ENCODE measurements around the gene CCP110.

The CCP110 gene

GRCh38 chr16:19507867-19508266 is 15.9 kb upstream of the CCP110 start:
- in situ Hi-C loops (cut with HindIII; ENCODE audit: low sequenced_read_pairs), result loop anchor here (25.0 kb wide), 1 partner anchor 121 kb away; no protein-coding TSS in a partner anchor

DNA sequence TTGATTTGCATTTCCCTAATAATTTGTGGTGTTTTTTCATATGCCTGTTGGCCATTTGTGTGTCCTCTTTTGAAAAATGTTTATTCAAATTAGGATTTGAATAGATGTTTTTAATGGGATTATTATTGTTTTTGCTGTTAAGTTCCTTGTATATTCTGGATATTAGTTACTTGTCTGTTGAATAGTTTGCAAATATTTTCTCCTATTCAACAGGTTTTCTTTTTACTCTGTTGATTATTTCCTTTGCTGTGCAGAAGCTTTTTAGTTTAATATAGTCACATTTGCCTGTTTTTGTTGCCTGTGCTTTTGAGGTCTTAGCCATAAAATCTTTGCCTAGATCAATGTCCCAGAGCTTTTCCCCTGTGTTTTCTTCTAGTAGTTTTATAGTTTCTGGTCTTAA is 11.4 kb upstream of the CCP110 start:
- in situ Hi-C loops (cut with HindIII; ENCODE audit: low sequenced_read_pairs), result loop anchor here (25.0 kb wide), 1 partner anchor 125 kb away; no protein-coding TSS in a partner anchor

DNA sequence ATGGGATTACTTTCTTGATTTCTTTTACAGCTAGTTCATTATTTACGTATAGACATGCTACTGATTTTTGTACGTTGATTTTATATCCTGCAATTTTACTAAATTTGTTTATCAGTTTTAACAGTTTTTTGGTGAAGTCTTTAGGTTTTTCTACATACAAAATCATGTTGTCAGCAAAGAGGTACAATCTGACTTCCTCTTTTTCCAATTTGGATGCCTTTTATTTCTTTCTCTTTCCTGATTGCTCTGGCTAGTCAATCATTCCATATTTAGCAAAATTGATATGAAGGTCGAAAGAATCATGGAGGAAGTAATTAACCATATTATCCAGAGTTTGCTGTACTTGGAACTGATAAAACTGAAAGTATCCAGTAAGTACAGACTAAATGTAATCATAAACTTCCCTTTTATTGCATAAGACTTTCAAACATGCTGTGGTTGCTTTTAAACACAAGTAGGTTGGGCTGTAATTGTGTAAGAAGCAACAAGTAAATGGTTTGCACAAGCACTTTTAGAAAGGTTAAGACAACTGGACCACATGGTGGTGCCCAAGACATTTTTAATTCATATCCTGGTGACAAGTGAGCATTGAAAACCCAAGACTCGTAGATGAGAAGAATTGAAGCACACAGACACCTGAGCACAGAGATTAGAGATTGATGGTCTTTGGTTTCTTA is 10.2 kb upstream of the CCP110 start:
- in situ Hi-C loops (cut with HindIII; ENCODE audit: low sequenced_read_pairs), result loop anchor here (25.0 kb wide), 1 partner anchor 126 kb away; no protein-coding TSS in a partner anchor

DNA sequence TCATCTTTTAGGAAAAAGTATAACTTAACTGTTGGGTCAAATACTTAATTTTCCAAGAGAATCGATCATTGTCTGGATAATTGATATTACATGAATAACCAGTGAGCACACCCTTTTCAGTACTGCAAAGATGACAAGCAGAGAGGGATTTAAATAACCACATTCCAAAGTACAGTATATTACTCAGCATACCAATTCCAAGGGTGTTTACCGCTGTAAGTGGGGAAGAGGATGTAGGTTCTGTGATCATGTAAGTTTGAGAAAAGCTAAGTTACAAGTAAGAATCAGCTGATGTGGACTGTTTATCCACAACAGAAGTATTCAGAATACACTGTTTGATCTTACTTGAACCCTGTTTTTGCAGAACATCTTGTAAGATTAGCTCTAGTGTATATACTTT is 8.0 kb upstream of the CCP110 start:
- in situ Hi-C loops (cut with HindIII; ENCODE audit: low sequenced_read_pairs), result loop anchor here (25.0 kb wide), 1 partner anchor 128 kb away; no protein-coding TSS in a partner anchor

- in situ Hi-C loops (cut with HindIII; ENCODE audit: low sequenced_read_pairs), result loop anchor here (25.0 kb wide), 1 partner anchor 130 kb away; no protein-coding TSS in a partner anchor
Observed at GRCh38 chr16:19517424-19518089, 6.2 kb upstream of the CCP110 start.

- in situ Hi-C loops (cut with HindIII; ENCODE audit: low sequenced_read_pairs), result loop anchor here (25.0 kb wide), 1 partner anchor 131 kb away; no protein-coding TSS in a partner anchor
Observed at GRCh38 chr16:19518388-19518787, 5.4 kb upstream of the CCP110 start.

GRCh38 chr16:19520861-19521331 is 2.8 kb upstream of the CCP110 start:
- in situ Hi-C loops (cut with HindIII; ENCODE audit: low sequenced_read_pairs), result loop anchor here (25.0 kb wide), 1 partner anchor 134 kb away; no protein-coding TSS in a partner anchor

GRCh38 chr16:19521471-19522396 is 2.0 kb upstream of the CCP110 start, which contains the start of gene GDE1:
Gene GDE1, minus strand, starts transcription at chr16:19522098. Its CDS starts 134 bp downstream, at chr16:19521964.
- in situ Hi-C loops (cut with HindIII; ENCODE audit: low sequenced_read_pairs), result loop anchor here (25.0 kb wide), 1 partner anchor 134 kb away; no protein-coding TSS in a partner anchor

GRCh38 chr16:19522397-19522732 is 1.4 kb upstream of the CCP110 start:
- in situ Hi-C loops (cut with HindIII; ENCODE audit: low sequenced_read_pairs), result loop anchor here (25.0 kb wide), 1 partner anchor 135 kb away; no protein-coding TSS in a partner anchor

GRCh38 chr16:19522760-19523159 is 982 bp upstream of the CCP110 start:
- in situ Hi-C loops (cut with HindIII; ENCODE audit: low sequenced_read_pairs), result loop anchor here (25.0 kb wide), 1 partner anchor 135 kb away; no protein-coding TSS in a partner anchor

GRCh38 chr16:19523184-19523558 is 571 bp upstream of the CCP110 start:
- in situ Hi-C loops (cut with HindIII; ENCODE audit: low sequenced_read_pairs), result loop anchor here (25.0 kb wide), 1 partner anchor 136 kb away; no protein-coding TSS in a partner anchor

DNA sequence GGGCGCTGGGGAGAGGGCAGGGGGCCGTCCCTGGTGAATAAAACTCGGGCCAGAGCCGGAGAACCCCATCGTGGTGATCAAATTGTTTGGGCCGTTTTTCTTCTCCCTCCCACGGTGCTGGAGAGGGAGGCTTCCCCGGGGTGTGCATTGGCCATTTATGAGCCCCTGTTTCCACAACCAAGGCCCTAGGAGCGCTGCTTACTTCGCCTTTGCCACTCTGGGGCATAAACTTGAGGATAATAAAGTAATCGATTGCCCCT is 544 bp downstream of the CCP110 start:
- in situ Hi-C loops (cut with HindIII; ENCODE audit: low sequenced_read_pairs), result loop anchor here (25.0 kb wide), 1 partner anchor 137 kb away; no protein-coding TSS in a partner anchor

DNA sequence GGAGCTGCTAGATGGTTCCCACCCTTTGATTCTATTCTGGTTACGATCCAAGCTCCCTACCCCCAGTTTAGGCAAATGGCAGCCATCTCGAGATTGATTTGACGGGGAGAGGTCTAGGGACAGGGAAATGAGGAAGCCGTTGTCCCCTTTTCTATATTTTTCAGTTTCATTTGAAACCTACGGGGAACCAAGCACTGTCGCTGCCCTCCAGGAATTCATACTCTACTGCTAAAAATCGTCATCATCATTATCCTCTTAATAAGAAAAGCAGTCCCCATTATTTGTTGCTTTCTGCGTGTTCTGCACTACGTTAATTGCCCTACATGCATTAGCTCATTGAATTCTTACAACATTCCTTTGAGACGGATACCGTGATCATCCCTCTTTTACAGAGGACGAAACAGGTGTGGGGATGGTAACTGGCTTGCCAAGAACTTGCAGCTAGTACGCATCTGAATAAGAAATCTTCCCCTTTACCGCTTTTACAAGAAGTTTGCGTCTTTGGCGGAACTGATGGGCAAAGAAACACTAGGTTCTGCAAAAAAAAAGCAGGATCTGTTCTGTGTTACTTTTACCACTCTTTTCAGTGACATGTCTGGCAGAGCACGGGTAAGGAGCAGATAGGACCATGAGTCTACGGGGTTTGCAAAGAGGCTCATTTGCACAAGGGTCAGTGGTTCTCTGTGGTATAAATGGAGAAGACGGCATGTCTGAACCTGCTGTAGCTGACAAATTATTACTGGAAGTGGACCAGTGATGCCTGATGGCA is 1.1 kb downstream of the CCP110 start:
- in situ Hi-C loops (cut with HindIII; ENCODE audit: low sequenced_read_pairs), result loop anchor here (25.0 kb wide), 2 partner anchors 137 to 562 kb away; no protein-coding TSS in a partner anchor

GRCh38 chr16:19525385-19525723 is 1.6 kb downstream of the CCP110 start:
- in situ Hi-C loops (cut with HindIII; ENCODE audit: low sequenced_read_pairs), result loop anchor here (25.0 kb wide), 1 partner anchor 563 kb away; no protein-coding TSS in a partner anchor

DNA sequence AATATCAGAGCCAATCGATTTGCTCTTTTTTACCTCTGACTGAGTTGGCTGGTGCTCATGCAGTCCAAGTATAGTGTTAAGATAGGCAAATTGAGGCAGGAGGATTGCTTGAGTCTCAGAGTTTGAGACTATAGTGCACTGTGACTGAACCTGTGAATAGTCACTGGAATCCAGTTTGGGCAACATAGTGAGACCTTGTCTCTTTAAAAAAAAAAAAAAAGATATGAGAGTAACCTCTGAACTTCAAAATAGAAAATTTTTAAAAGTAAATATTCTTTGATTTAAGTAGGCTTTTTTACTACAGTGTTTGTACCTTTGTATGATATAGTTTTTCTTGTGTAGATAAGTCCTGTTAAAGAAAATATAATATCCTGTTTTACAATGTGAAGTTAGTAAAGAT is 3.4 kb downstream of the CCP110 start:
- in situ Hi-C loops (cut with HindIII; ENCODE audit: low sequenced_read_pairs), result loop anchor here (25.0 kb wide), 1 partner anchor 565 kb away; no protein-coding TSS in a partner anchor

DNA sequence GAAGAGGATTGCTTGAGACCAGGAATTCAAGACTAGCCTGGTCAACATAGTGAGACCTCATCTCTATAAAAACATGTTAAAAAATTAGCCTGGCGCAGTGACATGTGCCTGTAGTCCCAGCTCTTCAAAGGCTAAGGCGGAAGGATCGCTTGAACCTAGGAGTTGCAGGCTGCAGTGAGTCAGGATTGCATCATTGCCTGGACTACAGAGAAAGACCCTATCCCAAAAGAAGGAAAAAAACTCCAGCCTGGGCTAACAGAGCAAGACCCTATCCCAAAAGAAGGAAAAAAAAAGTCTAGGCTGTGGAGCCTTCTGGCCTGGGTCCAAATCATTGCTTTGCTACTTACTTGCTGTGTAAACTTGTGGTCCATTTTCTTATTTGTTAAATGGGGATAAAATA is 4.9 kb downstream of the CCP110 start:
- in situ Hi-C loops (cut with HindIII; ENCODE audit: low sequenced_read_pairs), result loop anchor here (25.0 kb wide), 1 partner anchor 566 kb away; no protein-coding TSS in a partner anchor

DNA sequence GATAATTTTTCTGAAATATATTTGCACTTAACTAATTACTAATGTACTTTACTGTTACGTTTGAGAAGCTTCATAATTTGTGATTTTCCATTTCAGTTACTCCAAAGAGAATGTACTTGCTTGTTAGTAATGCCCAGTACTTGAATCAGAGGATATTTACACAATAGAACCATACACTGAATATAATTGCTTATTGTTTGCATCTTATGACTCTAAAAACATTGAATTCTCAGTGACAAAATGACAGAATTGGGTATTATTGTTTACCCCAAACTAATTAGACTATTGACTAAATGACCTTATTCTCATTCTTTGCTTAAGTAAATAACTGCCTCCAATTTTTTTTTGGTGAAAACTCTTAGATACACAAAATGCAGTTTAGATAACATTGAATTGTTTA is 8.9 kb downstream of the CCP110 start:
- in situ Hi-C loops (cut with HindIII; ENCODE audit: low sequenced_read_pairs), result loop anchor here (25.0 kb wide), 1 partner anchor 570 kb away; no protein-coding TSS in a partner anchor

GRCh38 chr16:19540241-19540970 is 16.7 kb downstream of the CCP110 start:
- in situ Hi-C loops (cut with HindIII; ENCODE audit: low sequenced_read_pairs), result loop anchor here (25.0 kb wide), 1 partner anchor 578 kb away; no protein-coding TSS in a partner anchor

Data from DLD1 (cell line).